Ovary (tissue), 10 donors: ENCODE measurements around the gene KIAA0930. TPM values are rescaled to one million over a fixed set of nuclear protein-coding genes. Genes with fewer than 3 reads are reported as not detected.
A peak's percentile ranks its signal among the peaks of the same experiment; 100 is the strongest.

Experiments
- DNase-seq, 5 donors: peaks; one replicate each; pipeline ENCODE4 v3.0.0-alpha.2; 2019 to 2020
- H3K27ac ChIP-seq, 2 donors: fragments of 200-600 bp; one replicate each; pipeline versions ENCODE4 v1.5.1 to v1.8.0; 2019 to 2022
- H3K27me3 ChIP-seq: fragments of 200-600 bp; one replicate; pipeline ENCODE4 v1.8.0; 2022
- H3K36me3 ChIP-seq: fragments of 200-600 bp; sonication (generic); one replicate; pipeline ENCODE4 v1.5.1; 2019
- H3K4me1 ChIP-seq: one replicate; pipeline ENCODE4 v1.8.1; 2013; ENCODE audit warnings: mild to moderate bottlenecking, moderate library complexity; ENCODE audit not compliant: insufficient read depth
- H3K4me3 ChIP-seq: fragments of 200-600 bp; sonication (generic); one replicate; pipeline ENCODE4 v1.5.1; 2017
- H3K9me3 ChIP-seq, 2 donors: fragments of 200-600 bp in 1 of 2; sonication (generic) in 1 of 2; one replicate each; pipeline versions ENCODE4 v1.5.1 to v1.8.1; 2013 to 2019; ENCODE audit warnings: mild to moderate bottlenecking in 1 of 2, moderate library complexity in 1 of 2
- EP300 ChIP-seq: sonication (generic); formaldehyde crosslinking; IDR thresholded peaks from one replicate; pipeline ENCODE4 v1.6.1; 2017; ENCODE audit warnings: antibody characterized with exemption
- POLR2A ChIP-seq: fragments of 450-650 bp; IDR thresholded peaks from one replicate; pipeline ENCODE4 v1.6.1; 2017; ENCODE audit warnings: antibody characterized with exemption, mild to moderate bottlenecking, moderate library complexity
- WGBS, 3 donors: extraction: QIAGEN DNeasy Blood & Tissue Kit in 1 of 3; methylation state at CpG; one replicate each; pipeline versions ENCODE4 v1.1.5 to v1.1.7; 2013 to 2017; 5-methylcytosine and 5-hydroxymethylcytosine counted together
- intact Hi-C, 4 donors: fragments of 100-400 bp; cut with DNase I; formaldehyde crosslinking; loops; one replicate each; pipeline versions ENCODE4 v1.11.0 to v1.15.1; 2022 to 2023
- long read RNA-seq, 3 donors: library from polyadenylated mRNA in 2 of 3; unstranded in 2 of 3; transcript quantifications; one replicate each; pipeline ENCODE4 v2.0.0 and lab custom pipeline, GENCODE V29; 2021 to 2026
- polyA plus RNA-seq, 2 donors: library from polyadenylated mRNA; stranded (reverse); fragments of 200-250 nt in 1 of 2; fragments of 350-450 nt in 1 of 2; fragmentation: Illumina TruSeq in 1 of 2; extraction: RNeasy Lipid Tissue Mini Kit (QIAGEN cat#74804) in 1 of 2; gene quantifications; one replicate each; pipeline ENCODE4 v1.2.3, GENCODE V29; 2013 to 2014
- total RNA-seq, 7 donors: library from RNA; depleted of rRNA in 2 of 7; stranded (reverse); fragments of >200 nt in 2 of 7; fragmentation: NEBNext Ultra II Directional in 3 of 7; extraction: Animal tissue kit (Norgen Biotek cat#: 25700) in 3 of 7; gene quantifications; one replicate each; pipeline versions ENCODE4 v1.1.0 to v1.2.4, GENCODE V29; 2016 to 2023
- TF ChIP-seq, protein P1 (sequence below), 3 donors: fragments of 450-650 bp in 2 of 3; fragments of 200-600 bp in 1 of 3; IDR thresholded peaks; one replicate each; pipeline versions ENCODE4 v1.5.1 to v1.8.0; 2016 to 2022; ENCODE audit warnings: antibody characterized with exemption in 3 of 3, mild to moderate bottlenecking in 1 of 3
- donor health status: DM: no; HTN: no; CAD: no; lungs with moderate emphysema.
- donor health status: DM: no; HTN: no; CAD: no.
- donor health status: Bipolar disorder and iron deficiency.
- donor health status: DM: yes; HTN: yes; CAD: no.
- donor health status: DM: no; HTN: no; CAD: no.
- donor health status: DM: yes; HTN: yes; CAD: no.

KIAA0930 gene
- 10 to 100 TPM; 14.8 to 40.0 (median 33.9) TPM for total RNA-seq
- polyA plus RNA-seq, result 10 to 100 TPM; 17.3 to 19.4 TPM
- long read RNA-seq, donor 1, partial matches to known transcripts, result 0 of 14 reads
- long read RNA-seq, donor 1, other reads (novel, unspliced or antisense), result 13 of 14 reads
- long read RNA-seq, donor 2, full-length matches to known transcripts, result 3 of 9 reads
- long read RNA-seq, donor 2, partial matches to known transcripts, result 6 of 9 reads
- long read RNA-seq, donor 2, other reads (novel, unspliced or antisense), result 0 of 9 reads
- long read RNA-seq, donor 3, full-length matches to known transcripts, result 178 of 200 reads
- long read RNA-seq, donor 3, partial matches to known transcripts, result 8 of 200 reads
- long read RNA-seq, donor 3, other reads (novel, unspliced or antisense), result 14 of 200 reads

DNA sequence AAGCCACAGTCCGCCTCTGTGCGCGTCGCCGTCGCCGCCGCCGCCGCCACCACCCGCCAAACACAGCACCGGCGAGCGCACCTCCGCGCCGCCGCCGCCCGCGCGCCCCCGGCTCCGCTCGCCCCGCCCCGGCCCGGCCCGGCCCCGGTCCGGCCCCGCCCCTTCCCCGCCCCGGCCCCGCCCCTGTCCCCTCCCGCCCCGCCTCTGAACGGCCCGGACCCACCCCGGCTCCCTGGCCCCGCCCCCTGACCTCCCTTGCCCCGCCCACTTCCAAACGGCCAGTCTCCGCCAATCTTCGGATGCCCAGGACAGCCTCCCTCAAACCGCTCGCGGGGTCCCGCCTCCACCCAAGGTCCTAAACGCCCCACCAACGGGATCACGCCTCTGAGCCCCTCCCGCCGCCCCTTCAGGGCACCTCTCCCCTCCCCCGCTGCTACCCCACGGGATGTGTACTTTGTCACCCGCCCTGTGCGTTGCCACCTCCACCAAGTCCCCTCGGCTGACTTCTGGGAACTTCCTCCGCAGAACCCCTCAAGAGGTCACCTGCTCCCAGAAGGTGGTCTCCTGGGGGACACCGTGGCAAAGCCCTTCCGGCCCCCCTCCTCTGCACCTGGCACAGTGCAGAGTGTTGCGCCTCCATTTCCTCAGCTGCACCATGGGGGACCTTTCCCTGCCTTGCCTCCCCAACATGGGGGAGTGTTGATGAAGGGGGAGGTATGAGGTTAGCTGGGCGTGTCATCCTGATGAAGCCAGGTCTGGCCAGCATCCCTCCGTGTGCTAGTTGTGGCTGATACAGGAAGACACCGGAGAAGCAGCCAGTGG lies at the start of gene KIAA0930:
Gene KIAA0930 (minus strand): TSS at position 85 of the 822 bp plus-strand sequence. CDS start 191 bp downstream, outside the sequence.
- intact Hi-C loops, result loop anchor here in 1 of 4 donors (10.0 kb wide), 1 partner anchor 76 kb away; the partner anchor contains the start of gene NUP50
- Histone ChIP-seq H3K27me3 (no peaks in the 10 kb centered on the region), H3K4me1 (peaks cover 7% of the 10 kb centered on the region), H3K27ac (peak within 1 kb of the TSS; percentile 32 to 56), H3K36me3 (no peaks in the 10 kb centered on the region), H3K4me3 (peak within 1 kb of the TSS; percentile 76), H3K9me3 (no peaks in the 10 kb centered on the region)
- DNase-seq, result peak; percentile 85 to 92 (median 87)
- TF ChIP-seq POLR2A (no peak), EP300 (no peak)
- TF ChIP-seq, protein P1, sequence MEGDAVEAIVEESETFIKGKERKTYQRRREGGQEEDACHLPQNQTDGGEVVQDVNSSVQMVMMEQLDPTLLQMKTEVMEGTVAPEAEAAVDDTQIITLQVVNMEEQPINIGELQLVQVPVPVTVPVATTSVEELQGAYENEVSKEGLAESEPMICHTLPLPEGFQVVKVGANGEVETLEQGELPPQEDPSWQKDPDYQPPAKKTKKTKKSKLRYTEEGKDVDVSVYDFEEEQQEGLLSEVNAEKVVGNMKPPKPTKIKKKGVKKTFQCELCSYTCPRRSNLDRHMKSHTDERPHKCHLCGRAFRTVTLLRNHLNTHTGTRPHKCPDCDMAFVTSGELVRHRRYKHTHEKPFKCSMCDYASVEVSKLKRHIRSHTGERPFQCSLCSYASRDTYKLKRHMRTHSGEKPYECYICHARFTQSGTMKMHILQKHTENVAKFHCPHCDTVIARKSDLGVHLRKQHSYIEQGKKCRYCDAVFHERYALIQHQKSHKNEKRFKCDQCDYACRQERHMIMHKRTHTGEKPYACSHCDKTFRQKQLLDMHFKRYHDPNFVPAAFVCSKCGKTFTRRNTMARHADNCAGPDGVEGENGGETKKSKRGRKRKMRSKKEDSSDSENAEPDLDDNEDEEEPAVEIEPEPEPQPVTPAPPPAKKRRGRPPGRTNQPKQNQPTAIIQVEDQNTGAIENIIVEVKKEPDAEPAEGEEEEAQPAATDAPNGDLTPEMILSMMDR (IDR thresholded peaks at IDR 0.05), result no peak
- 8 to 15% (median 15%) methylated on average over 17 to 43 of the region's 66 CpGs for WGBS, 3 donors

DNA sequence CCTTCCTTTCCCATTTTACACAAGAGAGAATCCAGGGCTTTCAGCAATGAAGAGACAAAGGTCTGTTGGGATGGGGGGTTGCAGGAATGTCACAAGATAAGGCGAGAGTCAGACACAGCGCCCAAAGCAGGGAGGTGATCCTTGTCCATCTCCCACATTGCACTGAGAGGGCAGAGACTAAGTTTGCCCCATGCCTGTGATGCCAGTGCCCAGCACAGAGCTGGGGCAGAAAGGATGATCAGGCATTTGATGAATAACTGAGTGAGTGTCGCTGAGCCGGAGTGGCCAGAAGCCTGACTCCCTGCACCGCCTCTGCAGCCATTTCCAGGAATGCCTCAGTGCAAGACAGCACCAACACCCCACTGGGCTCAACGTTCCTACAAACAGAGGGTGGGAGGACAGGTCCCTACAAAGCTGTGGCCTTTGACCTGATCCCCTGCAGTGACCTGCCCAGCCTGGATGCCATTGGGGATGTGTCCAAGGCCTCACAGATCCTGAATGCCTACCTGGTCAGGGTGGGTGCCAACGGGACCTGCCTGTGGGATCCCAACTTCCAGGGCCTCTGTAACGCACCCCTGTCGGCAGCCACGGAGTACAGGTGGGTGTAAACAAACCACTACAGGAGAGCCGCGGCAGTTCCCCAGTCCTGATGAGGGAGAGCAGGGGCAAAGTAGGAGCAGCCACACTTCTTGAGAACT lies 46.3 kb upstream of the KIAA0930 start:
- TF ChIP-seq, protein P1 (IDR thresholded peaks at IDR 0.05), result no peak
- TF ChIP-seq EP300 (no peak), POLR2A (no peak)
- Histone ChIP-seq H3K27me3 (no peaks in the 10 kb centered on the region), H3K4me1 (peaks cover 5% of the 10 kb centered on the region), H3K27ac (no peak overlapping the region), H3K9me3 (no peaks in the 10 kb centered on the region), H3K36me3 (no peaks in the 10 kb centered on the region), H3K4me3 (no peak overlapping the region)
- DNase-seq, result no peak
- 71 to 81% (median 79%) methylated on average over 12 of the region's 12 CpGs for WGBS, 3 donors
- intact Hi-C loops, result no loop called here

DNA sequence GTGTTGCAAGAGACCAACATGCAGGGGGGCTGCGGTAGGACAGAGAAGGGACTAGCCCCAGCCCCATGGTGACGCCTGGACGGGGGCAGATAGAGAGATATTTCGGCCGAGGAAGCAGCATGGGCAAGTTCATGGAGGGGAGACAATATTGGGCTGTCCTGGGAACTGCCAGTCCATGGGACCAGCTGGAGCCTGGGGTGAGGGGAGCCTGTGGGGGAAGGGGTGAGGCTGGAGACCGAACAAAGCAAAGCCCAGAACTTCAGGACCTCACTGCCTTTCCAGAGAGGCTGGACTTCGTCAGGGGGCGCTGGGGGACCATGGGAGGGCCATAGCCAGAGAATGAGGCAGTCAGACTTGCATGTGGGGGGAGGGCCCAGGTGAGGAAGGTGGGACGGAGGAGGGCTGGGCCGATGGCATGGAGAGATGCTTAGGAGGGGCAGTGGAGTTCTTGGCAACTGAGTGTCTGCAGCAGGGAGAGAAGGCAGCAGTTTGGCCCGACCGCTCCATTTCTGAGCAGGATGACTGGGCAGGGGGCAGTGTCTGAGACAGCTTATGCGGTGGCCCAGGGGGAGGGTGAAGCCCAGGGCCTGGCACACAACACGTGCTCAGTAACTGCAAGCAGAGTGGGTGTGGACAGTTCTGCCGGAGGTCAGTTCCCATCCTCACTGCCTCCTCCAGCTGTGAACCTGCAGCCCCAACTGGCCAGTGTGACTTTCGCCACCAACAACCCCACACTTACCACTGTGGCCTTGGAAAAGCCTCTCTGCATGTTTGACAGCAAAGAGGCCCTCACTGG lies 44.8 kb upstream of the KIAA0930 start:
- TF ChIP-seq, protein P1 (IDR thresholded peaks at IDR 0.05), result no peak
- TF ChIP-seq POLR2A (no peak), EP300 (no peak)

More for the DNA sequence above, 44.8 kb upstream of the KIAA0930 start:
- Histone ChIP-seq H3K36me3 (no peaks in the 10 kb centered on the region), H3K4me1 (peaks cover 7% of the 10 kb centered on the region), H3K27ac (no peak overlapping the region), H3K4me3 (no peak overlapping the region), H3K27me3 (no peaks in the 10 kb centered on the region), H3K9me3 (no peaks in the 10 kb centered on the region)
- WGBS, 3 donors, result 46 to 51% (median 48%) methylated on average over 16 of the region's 16 CpGs
- intact Hi-C loops, result no loop called here
- DNase-seq, result peak in 1 of 5 donors; percentile 46
